Hepatocyte (in vitro differentiated cells): ENCODE results near the gene TANC1. TPM values are rescaled to one million over a fixed set of nuclear protein-coding genes. Genes with fewer than 3 reads are reported as not detected.

Experiments used
- DNase-seq: peaks from one replicate; pipeline ENCODE4 v3.0.0-alpha.2; 2016; ENCODE audit warnings: low spot score
- H2AFZ ChIP-seq: fragments of 200-600 bp; sonication (generic); 2 replicates; pipeline ENCODE4 v1.6.0; 2016; ENCODE audit warnings: antibody characterized with exemption, mild to moderate bottlenecking
- H3K27ac ChIP-seq: fragments of 200-600 bp; sonication (generic); 2 replicates; pipeline ENCODE4 v1.5.1; 2016; ENCODE audit warnings: mild to moderate bottlenecking
- H3K27me3 ChIP-seq: fragments of 200-600 bp; sonication (generic); 2 replicates; pipeline ENCODE4 v1.6.1; 2016
- H3K36me3 ChIP-seq: fragments of 200-600 bp; sonication (generic); replicated peaks from 2 replicates; pipeline ENCODE4 v1.5.1; 2016; ENCODE audit warnings: low read depth; ENCODE audit not compliant: insufficient read depth
- H3K4me1 ChIP-seq: fragments of 200-600 bp; sonication (generic); 2 replicates; pipeline ENCODE4 v1.5.1; 2016; ENCODE audit warnings: mild to moderate bottlenecking, moderate library complexity; ENCODE audit not compliant: insufficient read depth
- H3K4me2 ChIP-seq: fragments of 200-600 bp; sonication (generic); 2 replicates; pipeline ENCODE4 v1.6.0; 2016
- H3K4me3 ChIP-seq: fragments of 200-600 bp; sonication (generic); 2 replicates; pipeline ENCODE4 v1.5.1; 2016; ENCODE audit warnings: mild to moderate bottlenecking
- H3K79me2 ChIP-seq: fragments of 200-600 bp; sonication (generic); 2 replicates; pipeline ENCODE4 v1.6.0; 2017; ENCODE audit warnings: mild to moderate bottlenecking
- H3K9me2 ChIP-seq: fragments of 200-600 bp; sonication (generic); replicated peaks from 2 replicates; pipeline ENCODE4 v1.6.0; 2017; ENCODE audit warnings: mild to moderate bottlenecking; ENCODE audit not compliant: insufficient read depth
- H3K9me3 ChIP-seq: fragments of 200-600 bp; sonication (generic); 2 replicates; pipeline ENCODE4 v1.5.1; 2016; ENCODE audit warnings: low read depth, mild to moderate bottlenecking
- H4K20me1 ChIP-seq: fragments of 200-600 bp; sonication (generic); 2 replicates; pipeline ENCODE4 v1.6.0; 2016; ENCODE audit warnings: mild to moderate bottlenecking; ENCODE audit not compliant: insufficient read depth, poor library complexity, severe bottlenecking
- CTCF ChIP-seq: fragments of 200-600 bp; sonication (generic); IDR thresholded peaks from 2 replicates; pipeline ENCODE4 v1.5.1; 2016; ENCODE audit warnings: antibody characterized with exemption, mild to moderate bottlenecking; ENCODE audit not compliant: poor library complexity
- EZH2 ChIP-seq: fragments of 200-600 bp; sonication (generic); IDR thresholded peaks from 2 replicates; pipeline ENCODE4 v1.6.1; 2016; ENCODE audit warnings: antibody characterized with exemption, mild to moderate bottlenecking, borderline replicate concordance
- EZH2phosphoT487 ChIP-seq: fragments of 200-600 bp; sonication (generic); IDR thresholded peaks from one replicate; pipeline ENCODE4 v1.6.1; 2018; ENCODE audit warnings: antibody characterized with exemption, mild to moderate bottlenecking, low read depth, moderate library complexity; ENCODE audit not compliant: unreplicated experiment, severe bottlenecking
- WGBS: methylation state at CpG from one replicate; pipeline ENCODE4 v1.1.6; 2016; ENCODE audit warnings: low lambda C conversion rate; ENCODE audit errors: missing lambda C conversion rate; 5-methylcytosine and 5-hydroxymethylcytosine counted together
- polyA plus RNA-seq: library from polyadenylated mRNA; unstranded; fragments of >200 nt; fragmentation: Nextera tagmentation; extraction: Ambion mirVana; gene quantifications from 2 replicates; pipeline ENCODE4 v1.2.1, GENCODE V29; 2016
- total RNA-seq: library from RNA; depleted of rRNA; stranded (reverse); fragments of >200 nt; gene quantifications from 2 replicates; pipeline ENCODE4 v1.2.3, GENCODE V29; 2014

The TANC1 gene
- total and polyA plus RNA-seq, 2 experiments from 2014 or later: 8.3 to 18.5 TPM

GRCh38 chr2:159183346-159183745 lies 214.9 kb downstream of the TANC1 start:
- H3K27ac ChIP-seq: no peak overlapping the region
- no peak overlapping the region for H3K4me2 ChIP-seq
- no peaks in the 10 kb centered on the region for H4K20me1 ChIP-seq
- H2AFZ ChIP-seq: no peak overlapping the region
- H3K36me3 ChIP-seq: no peaks in the 10 kb centered on the region
- no peak overlapping the region for H3K4me3 ChIP-seq
- no peaks in the 10 kb centered on the region for H3K9me3 ChIP-seq
- WGBS: 86% methylated on average over 9 of the region's 9 CpGs
- no peaks in the 10 kb centered on the region for H3K27me3 ChIP-seq
- DNase-seq: no peak
- no peaks in the 10 kb centered on the region for H3K79me2 ChIP-seq
- H3K9me2 ChIP-seq: no peaks in the 10 kb centered on the region
- TF ChIP-seq CTCF: no peak
- no peak for TF ChIP-seq EZH2phosphoT487
- TF ChIP-seq EZH2: no peak
- H3K4me1 ChIP-seq: no peaks in the 10 kb centered on the region

GRCh38 chr2:159185401-159186130 lies 217.1 kb downstream of the TANC1 start:
- Histone ChIP-seq H3K27ac (no peak overlapping the region), H3K4me3 (no peak overlapping the region), H3K9me3 (no peaks in the 10 kb centered on the region), H4K20me1 (no peaks in the 10 kb centered on the region), H3K4me2 (no peak overlapping the region), H3K36me3 (no peaks in the 10 kb centered on the region), H3K4me1 (no peaks in the 10 kb centered on the region), H3K9me2 (no peaks in the 10 kb centered on the region), H2AFZ (no peak overlapping the region), H3K79me2 (no peaks in the 10 kb centered on the region), H3K27me3 (no peaks in the 10 kb centered on the region)
- TF ChIP-seq CTCF (peak; percentile 34), EZH2 (no peak)
- peak; percentile 42 for DNase-seq
- WGBS: 82% methylated on average over 14 of the region's 14 CpGs

GRCh38 chr2:159186462-159186861 lies 218.0 kb downstream of the TANC1 start:
- 96% methylated on average over 4 of the region's 4 CpGs for WGBS

More at GRCh38 chr2:159186462-159186861, 218.0 kb downstream of the TANC1 start:
- TF ChIP-seq EZH2phosphoT487 (no peak), EZH2 (no peak), CTCF (no peak)
- Histone ChIP-seq H3K27me3 (no peaks in the 10 kb centered on the region), H4K20me1 (no peaks in the 10 kb centered on the region), H3K27ac (no peak overlapping the region), H3K9me2 (no peaks in the 10 kb centered on the region), H3K4me3 (no peak overlapping the region), H3K4me1 (no peaks in the 10 kb centered on the region), H2AFZ (no peak overlapping the region), H3K4me2 (no peak overlapping the region), H3K36me3 (no peaks in the 10 kb centered on the region), H3K9me3 (no peaks in the 10 kb centered on the region), H3K79me2 (no peaks in the 10 kb centered on the region)
- no peak for DNase-seq
